Smooth muscle cell of the brain vasculature (primary cell): ENCODE results near the gene PROC.
"Not testable (repeated sequence)": the region's sequence is repeated elsewhere in the genome, so short reads cannot be mapped to it uniquely, and the experiment has no call there.

Source experiments
- DNase-seq: peaks from one replicate; pipeline ENCODE4 v3.0.0-alpha.2; 2012; ENCODE audit warnings: low read depth, low spot score

The PROC gene

DNA sequence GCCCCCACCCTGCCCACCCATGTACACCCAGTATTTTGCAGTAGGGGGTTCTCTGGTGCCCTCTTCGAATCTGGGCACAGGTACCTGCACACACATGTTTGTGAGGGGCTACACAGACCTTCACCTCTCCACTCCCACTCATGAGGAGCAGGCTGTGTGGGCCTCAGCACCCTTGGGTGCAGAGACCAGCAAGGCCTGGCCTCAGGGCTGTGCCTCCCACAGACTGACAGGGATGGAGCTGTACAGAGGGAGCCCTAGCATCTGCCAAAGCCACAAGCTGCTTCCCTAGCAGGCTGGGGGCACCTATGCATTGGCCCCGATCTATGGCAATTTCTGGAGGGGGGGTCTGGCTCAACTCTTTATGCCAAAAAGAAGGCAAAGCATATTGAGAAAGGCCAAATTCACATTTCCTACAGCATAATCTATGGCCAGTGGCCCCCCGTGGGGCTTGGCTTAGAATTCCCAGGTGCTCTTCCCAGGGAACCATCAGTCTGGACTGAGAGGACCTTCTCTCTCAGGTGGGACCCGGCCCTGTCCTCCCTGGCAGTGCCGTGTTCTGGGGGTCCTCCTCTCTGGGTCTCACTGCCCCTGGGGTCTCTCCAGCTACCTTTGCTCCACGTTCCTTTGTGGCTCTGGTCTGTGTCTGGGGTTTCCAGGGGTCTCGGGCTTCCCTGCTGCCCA lies 9.3 kb downstream of the PROC start:
- no peak for DNase-seq

- DNase-seq, result no peak
Measured at GRCh38 chr2:127428057-127428814, 10.0 kb downstream of the PROC start.

GRCh38 chr2:127428815-127429109 lies 10.5 kb downstream of the PROC start:
- DNase-seq, result no peak

DNA sequence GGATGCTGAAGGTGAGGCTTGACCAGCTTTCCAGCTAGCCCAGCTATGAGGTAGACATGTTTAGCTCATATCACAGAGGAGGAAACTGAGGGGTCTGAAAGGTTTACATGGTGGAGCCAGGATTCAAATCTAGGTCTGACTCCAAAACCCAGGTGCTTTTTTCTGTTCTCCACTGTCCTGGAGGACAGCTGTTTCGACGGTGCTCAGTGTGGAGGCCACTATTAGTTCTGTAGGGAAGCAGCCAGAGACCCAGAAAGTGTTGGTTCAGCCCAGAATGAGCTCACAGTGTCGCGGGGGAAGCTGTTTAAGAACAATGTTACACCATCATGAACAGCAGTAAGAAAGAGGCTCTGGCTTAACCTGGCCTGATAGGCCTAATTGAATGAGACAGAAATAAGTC lies 11.1 kb downstream of the PROC start:
- DNase-seq, result no peak

DNA sequence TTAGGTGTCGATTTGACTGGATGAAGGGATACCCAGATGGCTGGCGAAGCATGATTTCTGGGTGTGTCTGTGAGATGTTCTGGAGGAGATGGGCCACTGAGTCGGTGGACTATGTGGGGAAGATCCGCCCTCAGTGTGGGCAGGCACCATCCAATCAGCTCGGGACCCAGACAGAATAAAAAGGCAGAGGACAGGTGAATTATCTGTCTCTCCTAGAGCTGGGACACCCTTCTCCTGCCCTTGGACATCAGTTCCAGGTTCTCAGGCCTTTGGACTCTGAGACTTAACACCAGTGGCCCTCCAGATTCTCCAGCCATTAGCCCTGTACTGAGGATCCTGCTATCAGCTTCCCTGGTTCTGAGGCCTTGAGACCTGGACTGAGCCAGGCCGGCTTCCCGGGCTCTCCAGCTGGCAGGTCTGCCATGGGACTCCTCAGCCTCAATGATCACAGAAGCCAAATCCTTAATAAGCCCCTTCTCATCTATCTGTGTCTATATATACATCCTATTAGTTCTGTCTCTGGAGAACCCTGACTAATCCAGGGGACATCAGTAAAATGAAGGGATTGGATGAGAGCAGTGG lies 11.7 kb downstream of the PROC start:
- DNase-seq, result no peak

GRCh38 chr2:127431408-127432023 lies 13.3 kb downstream of the PROC start:
- DNase-seq, result no peak

DNA sequence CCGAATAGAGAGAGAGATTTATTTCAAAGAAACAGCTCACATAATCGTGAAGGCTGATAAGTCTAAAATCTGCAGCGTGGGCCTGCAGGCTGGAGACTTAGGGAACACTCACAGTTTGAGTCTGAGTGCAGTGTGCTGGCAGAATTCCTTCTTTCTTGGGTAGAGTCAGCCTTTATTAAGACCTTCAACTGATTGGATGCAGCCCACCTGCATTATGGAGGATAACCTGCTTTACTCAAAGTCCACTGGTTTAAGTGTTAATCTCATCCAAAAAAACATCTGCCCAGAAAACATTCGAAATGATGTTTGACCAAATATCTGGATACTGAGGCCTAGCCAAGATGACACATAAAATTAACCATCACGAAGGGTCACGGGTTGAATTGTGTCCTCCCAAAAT lies 16.3 kb downstream of the PROC start:
- DNase-seq, result no peak

DNA sequence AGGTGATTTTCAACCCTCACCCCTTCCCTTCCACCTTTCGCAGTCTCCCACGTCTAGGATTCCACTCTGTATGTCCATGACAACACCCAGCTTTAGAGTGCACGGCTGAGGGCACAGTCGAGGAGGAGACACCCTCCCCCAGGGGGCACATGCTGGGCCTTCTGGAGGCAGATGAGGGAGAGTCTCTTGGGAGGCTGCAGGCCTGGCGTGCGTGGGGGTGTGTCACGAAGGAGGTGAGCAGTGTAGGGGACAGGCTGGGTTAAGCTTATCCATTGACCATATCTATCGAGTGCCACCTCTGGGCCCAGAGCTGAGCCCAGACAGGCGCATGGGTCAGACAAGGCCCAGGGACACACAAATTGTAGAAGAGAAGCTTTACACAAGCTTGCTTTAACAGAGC lies 18.8 kb downstream of the PROC start:
- DNase-seq, result no peak

GRCh38 chr2:127437781-127438726 lies 19.8 kb downstream of the PROC start:
- no peak for DNase-seq

DNA sequence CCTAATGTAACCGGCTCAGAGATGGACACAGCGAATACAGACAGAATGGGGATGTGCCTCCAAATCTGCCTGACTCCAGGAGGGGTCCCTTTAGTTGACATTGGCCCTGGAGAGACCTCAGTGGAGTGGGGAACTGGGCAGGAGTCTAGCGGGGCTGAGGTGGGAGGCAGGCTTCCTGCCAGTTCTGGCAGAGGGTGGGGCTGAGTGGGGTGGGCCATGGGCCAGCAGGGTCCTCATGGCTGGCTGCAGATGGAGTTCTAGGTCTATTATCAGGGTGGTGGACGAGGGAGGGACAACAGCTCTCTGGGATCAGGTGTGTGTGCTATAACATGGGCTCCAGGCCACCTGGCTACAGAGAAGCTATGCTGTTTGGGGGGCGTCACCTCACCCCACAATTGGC lies 21.1 kb downstream of the PROC start:
- no peak for DNase-seq

GRCh38 chr2:127448526-127448925 lies 30.3 kb downstream of the PROC start:
- DNase-seq, result no peak

GRCh38 chr2:127449414-127449813 lies 31.2 kb downstream of the PROC start:
- no peak for DNase-seq

DNA sequence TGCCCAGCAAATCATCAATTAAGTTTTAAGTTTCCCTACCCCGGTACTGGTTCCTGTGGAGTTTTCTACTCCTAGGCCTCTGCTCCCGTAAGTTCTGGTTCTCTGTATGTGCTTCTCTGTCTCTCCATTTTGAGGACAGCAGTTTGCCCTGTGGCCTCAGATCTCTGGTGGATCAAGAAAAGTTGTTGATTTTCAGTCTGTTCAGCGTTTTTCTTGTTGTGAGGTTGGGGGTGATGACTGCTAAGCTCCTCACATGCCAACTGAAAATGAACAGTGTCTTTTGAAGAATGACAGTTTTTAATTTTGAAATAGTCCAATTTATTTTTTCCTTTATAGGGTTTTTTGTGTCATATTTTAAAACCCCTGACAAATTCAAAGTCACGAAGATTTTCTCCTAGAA lies 31.7 kb downstream of the PROC start:
- no peak for DNase-seq

GRCh38 chr2:127451981-127452380 lies 33.8 kb downstream of the PROC start:
- DNase-seq, result no peak

DNA sequence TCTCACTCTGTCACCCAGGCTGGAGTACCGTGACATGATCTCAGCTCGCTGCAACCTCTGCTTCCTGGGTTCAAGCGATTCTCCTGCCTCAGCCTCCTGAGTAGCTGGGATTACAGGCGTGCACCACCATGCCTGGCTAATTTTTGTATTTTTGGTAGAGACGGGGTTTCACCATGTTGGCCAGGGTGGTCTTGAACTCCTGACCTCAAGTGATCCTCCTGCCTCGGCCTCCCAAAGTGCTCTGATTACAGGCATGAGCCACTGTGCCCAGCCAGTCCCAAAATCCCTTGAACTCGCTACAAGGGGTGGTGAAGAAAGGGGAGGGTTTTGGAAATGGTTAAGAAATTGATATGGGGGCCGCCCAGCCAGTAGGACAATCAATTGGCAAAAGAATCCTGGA lies 34.2 kb downstream of the PROC start:
- not testable (repeated sequence) for DNase-seq

DNA sequence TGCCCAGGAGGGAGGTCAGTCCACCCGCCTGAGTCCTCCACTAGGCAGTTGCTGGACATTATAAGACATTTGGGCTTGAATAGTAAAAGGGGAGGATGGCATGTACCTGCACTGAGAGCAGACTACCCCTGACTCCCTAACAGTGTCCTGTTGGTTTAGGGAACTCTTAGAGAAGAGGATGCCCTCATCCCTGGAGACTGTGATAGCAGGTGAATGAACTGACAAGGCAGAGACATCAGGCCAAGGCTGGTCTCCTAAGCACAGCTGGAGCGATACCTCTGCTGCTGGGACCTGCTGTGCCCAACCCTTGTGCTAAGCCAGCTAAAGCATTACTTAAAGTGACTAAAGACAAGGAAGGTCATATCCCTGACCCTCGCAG lies 34.8 kb downstream of the PROC start:
- no peak for DNase-seq

- DNase-seq, result no peak
Measured at GRCh38 chr2:127453392-127454171, 35.4 kb downstream of the PROC start.

GRCh38 chr2:127454595-127455565 lies 36.7 kb downstream of the PROC start:
- DNase-seq, result no peak

DNA sequence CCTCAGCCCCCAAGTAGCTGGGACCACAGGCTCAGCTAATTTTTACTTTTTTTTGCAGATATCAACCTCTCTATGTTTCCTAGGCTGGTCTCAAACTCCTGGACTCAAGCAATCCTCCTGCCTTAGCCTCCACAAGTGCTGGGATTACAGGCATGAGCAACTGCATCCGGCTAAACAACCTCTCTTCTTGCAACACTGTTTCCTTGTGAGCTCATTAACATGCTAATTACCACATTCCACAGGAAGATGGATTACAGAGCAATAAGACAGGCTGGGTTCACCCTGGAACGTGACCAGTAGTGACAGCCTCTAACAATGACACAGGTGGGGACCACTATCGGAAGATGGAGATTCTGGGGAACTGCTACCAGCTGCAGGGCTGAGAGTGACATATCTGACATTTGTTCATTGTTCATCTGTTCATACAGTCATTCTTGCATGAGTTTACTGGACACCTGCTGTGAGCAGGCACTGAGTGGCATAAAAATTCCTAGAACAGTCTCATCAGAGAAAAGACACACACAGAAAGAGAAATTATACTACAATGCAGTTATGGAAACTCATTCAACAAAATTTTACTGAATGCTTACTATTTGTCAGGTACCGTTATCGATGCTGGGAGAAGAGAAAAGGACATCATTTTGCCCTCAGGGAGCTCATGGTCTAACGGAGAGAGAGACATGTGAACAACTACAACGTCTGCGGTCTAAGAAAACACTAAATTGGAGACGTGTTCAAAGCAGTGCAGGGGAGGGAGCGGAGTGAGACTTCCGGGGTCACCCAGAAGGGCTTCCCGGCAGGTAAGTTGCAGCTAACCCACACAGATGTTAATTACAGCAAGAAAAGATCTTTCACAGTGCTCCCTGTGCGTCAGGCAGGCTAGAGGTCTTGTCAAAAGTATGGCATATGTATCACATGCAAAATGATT lies 37.6 kb downstream of the PROC start:
- no peak for DNase-seq
